AG09319 (cell line): ENCODE results near the gene PDE8A.

Source experiments
- DNase-seq: peaks from one replicate; pipeline ENCODE4 v3.0.0-alpha.2; 2010; ENCODE audit warnings: low read depth; ENCODE audit errors: extremely low read depth
- TF ChIP-seq, protein P1 (sequence below): IDR thresholded peaks from 2 replicates; pipeline ENCODE4 v1.5.1; 2011; ENCODE audit warnings: low read depth, mild to moderate bottlenecking, inconsistent platforms, low read length, moderate library complexity

The PDE8A gene

DNA sequence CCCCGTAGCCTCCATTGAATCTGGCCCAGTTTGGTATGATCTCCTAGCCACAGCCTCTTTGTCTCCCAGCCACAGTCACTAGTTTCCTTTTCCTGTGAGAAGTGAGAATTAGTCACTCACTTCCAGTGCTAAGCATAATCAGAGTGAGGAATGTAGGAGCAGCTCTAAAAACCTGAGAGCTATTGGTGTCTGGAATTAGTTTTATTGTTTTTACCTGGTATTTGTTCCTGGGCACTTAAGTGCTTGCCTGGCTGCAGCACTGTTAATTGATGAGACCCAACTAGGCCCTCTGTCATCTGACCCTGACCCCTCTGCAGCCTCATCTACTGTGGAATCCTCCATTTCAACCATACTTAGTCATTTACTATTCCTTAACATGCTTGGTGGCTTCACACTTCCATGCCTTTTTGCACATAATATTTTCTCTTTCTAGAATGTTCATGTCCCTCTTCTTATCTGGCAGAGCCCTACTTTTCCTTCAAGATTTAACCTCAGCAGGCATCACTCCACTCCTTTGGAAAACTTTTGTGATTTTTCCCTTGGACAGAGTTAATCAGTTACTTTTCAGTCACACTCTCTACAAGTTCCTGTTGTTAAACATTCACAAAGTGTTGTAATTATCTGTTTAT is 48.8 kb downstream of the PDE8A start:
- TF ChIP-seq, protein P1, sequence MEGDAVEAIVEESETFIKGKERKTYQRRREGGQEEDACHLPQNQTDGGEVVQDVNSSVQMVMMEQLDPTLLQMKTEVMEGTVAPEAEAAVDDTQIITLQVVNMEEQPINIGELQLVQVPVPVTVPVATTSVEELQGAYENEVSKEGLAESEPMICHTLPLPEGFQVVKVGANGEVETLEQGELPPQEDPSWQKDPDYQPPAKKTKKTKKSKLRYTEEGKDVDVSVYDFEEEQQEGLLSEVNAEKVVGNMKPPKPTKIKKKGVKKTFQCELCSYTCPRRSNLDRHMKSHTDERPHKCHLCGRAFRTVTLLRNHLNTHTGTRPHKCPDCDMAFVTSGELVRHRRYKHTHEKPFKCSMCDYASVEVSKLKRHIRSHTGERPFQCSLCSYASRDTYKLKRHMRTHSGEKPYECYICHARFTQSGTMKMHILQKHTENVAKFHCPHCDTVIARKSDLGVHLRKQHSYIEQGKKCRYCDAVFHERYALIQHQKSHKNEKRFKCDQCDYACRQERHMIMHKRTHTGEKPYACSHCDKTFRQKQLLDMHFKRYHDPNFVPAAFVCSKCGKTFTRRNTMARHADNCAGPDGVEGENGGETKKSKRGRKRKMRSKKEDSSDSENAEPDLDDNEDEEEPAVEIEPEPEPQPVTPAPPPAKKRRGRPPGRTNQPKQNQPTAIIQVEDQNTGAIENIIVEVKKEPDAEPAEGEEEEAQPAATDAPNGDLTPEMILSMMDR = no peak
- no peak for DNase-seq

DNA sequence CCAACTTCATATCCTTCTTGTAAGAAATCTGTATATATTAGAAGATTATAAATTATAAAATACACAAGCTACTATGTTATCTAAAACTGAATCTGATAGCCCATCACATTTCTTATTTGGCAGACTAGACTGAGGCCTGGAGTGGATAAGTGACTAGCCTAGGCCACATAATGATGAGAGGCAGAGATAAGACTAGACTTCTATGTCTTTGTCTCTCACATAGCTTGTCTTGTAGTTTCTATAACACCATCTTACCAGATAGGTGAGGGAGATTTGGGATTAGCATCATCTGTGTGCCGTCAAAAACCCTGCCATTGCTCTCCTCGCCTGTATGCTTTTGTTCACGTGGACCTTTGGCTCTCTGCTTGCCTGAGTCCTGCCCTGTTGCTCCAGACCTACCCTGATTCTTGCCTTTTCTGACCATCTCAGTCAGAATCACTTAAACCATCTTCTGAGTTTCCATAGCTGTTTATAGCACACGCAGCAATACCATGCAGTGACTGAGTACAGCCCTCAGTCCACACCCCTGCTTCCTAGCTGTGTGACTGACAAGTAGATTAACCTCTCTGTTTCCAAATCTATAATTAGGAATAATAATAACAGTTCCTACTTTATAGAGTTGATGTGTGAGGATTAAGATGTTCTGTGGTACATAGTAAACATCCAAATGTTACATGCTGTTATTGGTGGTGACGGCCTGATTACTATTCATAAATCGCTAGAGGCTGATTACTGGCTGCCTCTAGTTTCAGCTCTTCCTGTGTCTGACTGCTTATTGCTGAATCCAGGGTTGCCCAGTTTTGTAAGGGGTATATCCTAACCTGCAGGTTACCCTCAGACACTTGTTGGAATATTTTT is 49.7 kb downstream of the PDE8A start:
- no peak for DNase-seq
- TF ChIP-seq, protein P1 = no peak

DNA sequence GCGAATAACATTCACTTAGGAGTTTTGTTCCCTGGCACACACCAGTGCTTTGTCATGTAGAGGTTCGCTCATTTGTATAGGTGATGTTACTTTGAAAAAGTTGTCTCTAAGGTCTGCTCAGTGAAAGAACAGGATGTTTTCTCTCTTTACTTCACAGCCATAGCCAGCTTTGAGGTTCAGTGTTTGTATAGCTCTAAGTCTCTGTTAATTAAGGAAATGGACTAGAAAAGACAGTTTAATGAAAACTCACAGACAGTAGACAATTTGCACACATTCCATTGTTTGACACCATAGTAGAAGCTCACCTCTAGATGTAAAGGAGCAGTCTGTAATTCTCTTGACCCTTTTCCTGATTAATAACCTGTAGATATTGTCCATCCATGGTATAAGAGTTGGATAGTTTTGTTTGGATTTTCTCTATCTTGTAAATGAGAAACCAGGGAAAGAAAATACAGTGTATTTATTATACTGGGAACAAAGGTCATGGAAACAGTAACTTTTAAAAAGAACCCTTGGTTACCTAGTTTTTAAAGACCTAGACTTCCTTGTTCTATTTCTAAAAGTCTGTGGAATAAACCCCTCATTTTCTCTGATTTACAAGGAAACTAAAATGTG is 50.4 kb downstream of the PDE8A start:
- no peak for DNase-seq
- TF ChIP-seq, protein P1 = no peak

DNA sequence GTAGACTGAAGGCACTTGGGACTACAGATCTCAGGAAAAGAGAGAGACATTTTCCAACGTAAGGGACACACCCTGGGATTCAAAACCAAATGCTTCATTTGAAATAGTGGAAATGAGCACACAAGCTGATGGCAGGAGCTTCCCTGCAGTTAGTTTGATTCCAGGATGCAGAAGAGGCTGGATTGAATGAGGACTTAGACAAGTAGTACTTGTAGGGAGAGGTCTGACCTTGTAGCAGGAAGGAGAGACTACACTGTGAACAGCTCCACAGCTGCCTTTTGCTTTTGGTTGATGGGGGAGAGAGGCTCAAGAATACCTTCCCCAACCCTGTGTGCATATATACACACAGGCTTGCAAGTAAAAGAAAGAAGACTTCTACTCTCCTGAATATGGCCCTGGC is 51.5 kb downstream of the PDE8A start:
- TF ChIP-seq, protein P1 = no peak
- DNase-seq = no peak

DNA sequence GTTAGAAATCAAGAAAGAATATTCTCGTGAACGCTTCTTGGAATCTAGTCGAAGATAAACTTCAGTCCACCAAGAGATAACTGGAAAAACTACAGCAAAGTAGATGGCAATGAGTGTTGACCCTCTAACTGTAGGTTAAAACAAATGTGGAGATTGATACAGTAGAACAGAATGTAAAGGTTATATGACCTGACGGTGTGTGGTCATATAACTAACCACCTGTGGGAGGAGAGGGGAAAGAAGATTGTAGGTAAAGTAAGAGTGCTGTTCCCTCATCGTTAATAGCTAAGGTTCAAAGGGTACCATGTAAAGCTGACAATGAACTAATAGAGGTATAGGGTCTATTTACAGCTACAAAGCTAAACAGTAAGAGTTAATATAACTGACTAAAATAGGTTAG is 52.6 kb downstream of the PDE8A start:
- TF ChIP-seq, protein P1 = no peak
- DNase-seq = no peak

DNA sequence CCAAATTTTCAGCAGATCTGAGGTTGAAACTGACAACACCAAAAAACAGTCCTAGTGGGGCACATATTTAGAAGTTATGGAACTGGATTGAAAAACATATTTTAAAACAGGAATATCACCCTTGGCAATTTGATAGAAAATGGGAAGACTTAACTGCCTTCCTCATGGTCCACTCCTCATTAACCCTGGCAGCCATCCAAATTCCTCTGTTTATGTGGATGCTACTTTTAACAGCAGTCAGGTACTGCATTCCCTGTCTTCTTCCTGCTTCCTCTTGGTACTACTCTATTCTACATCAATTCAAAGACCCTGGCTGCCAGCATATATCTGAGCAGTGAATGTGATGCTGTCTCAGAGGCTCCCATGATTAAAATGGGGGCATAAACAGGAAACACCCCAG is 54.3 kb downstream of the PDE8A start:
- no peak for DNase-seq
- TF ChIP-seq, protein P1 = no peak

DNA sequence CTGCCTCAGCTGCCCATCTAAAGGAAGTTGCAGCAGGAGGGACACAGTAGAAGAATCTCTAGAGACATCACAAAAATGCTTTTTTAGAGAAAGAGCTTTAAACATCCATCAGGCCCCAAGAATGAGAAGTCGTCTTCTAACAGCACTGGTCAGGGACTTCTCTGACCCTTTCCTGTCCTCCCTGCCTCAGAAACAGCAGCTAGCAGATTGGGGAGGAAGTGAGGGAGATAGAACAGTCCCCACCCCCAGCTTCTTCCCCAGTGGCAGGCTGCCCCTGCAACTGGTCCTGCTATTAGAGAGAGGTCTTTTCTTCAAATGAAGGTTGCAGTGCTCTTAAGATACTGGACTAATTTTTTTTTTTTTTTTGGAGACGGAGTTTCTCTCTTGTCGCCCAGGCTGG is 55.1 kb downstream of the PDE8A start:
- DNase-seq = no peak
- TF ChIP-seq, protein P1 = no peak
